Measurements from ENCODE around the gene RHOXF2. TPM values are rescaled to one million over a fixed set of nuclear protein-coding genes. Genes with fewer than 3 reads are reported as not detected.
"Not testable (repeated sequence)": the region's sequence is repeated elsewhere in the genome, so short reads cannot be mapped to it uniquely, and the experiment has no call there.

RHOXF2 gene, protein sequence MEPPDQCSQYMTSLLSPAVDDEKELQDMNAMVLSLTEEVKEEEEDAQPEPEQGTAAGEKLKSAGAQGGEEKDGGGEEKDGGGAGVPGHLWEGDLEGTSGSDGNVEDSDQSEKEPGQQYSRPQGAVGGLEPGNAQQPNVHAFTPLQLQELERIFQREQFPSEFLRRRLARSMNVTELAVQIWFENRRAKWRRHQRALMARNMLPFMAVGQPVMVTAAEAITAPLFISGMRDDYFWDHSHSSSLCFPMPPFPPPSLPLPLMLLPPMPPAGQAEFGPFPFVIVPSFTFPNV
- not detected for polyA plus RNA-seq (2012; ENCODE audit: missing spikeins)

DNA sequence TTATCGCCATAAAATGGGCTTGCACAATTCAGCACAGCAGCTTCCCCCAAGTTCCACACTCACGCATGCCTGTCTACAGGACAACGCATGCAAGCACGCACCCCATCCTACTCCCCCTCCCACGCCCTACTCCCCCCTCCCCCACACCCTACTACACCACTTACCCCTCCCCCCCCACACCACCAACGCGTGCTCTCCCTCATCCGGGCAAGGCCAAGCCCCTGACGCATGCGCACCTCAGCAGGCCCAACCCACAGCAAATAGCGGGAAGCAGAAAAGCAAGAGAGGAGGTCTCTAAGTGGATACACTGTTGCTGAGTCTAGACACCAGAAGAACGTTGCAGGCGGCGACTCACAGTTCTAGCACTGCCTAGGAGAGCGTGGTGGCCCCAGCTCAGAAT, at the start of gene RHOXF2:
Gene RHOXF2, plus strand, starts transcription at position 301 of the 400 bp plus-strand sequence. CDS start 138 bp downstream, outside the sequence.
- not testable (repeated sequence) for FAIRE-seq; DNase-seq (ENCODE audit: insufficient read length)

DNA sequence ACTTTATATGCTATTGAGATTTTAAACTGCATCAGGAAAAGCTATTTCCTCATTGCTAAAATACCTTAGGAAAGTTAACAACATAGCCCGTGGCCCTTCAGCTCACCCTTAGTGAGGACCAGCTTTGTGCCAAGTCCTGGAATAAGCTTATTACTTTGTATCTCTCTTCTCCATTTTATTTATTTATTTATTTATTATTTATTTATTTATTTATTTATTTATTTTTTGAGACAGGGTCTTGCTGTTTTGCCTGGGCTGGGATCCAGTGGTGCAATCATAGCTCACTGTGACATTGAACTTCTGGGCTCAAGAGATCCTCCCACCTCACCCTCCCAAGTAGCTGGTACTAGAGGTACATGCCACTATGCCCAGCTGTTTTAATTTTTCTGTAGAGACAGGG, 49.0 kb upstream of the RHOXF2 start:
- DNase-seq (ENCODE audit: insufficient read length) = no peak
- no peak for FAIRE-seq
- no peak for TF ChIP-seq POLR2A (IDR thresholded peaks at IDR 0.05; ENCODE audit: low read depth, low read length)
- no peak for TF ChIP-seq POLR2AphosphoS5 (IDR thresholded peaks at IDR 0.05; ENCODE audit: low read depth, low read length)
- no peak for TF ChIP-seq TAF1 (IDR thresholded peaks at IDR 0.05; ENCODE audit: borderline replicate concordance, low read depth, low read length)

DNA sequence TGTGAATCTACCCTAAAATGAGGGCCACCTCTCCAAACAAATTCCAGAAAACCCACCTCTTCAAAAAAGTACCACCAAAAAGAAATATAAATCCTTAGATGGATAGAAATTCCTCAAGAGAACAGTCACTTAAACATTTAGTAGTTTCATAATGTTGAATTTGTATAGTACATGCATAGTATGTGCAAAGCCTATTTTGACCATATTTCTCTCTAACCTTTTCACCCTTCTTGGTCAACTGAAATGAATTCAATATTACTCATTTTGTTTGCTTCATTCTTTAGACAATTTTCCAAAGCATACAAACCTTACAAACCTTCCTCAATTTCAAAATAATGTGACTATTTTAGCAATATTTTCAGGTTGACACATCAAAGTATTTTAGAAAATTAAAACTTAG, 46.8 kb upstream of the RHOXF2 start:
- TF ChIP-seq TAF1 (IDR thresholded peaks at IDR 0.05; ENCODE audit: borderline replicate concordance, low read depth, low read length) (no peak), POLR2AphosphoS5 (IDR thresholded peaks at IDR 0.05; ENCODE audit: low read depth, low read length) (no peak), POLR2A (IDR thresholded peaks at IDR 0.05; ENCODE audit: low read depth, low read length) (no peak)
- FAIRE-seq (no peak), DNase-seq (ENCODE audit: insufficient read length) (no peak)

GRCh38 chrX:120115438-120115963, 42.9 kb upstream of the RHOXF2 start, which contains the start of gene RHOXF1:
RHOXF1 (minus strand) TSS chrX:120115913; CDS start chrX:120115862, 51 bp downstream.
- no peak for TF ChIP-seq POLR2AphosphoS5 (IDR thresholded peaks at IDR 0.05; ENCODE audit: low read depth, low read length)
- TF ChIP-seq TAF1 (IDR thresholded peaks at IDR 0.05; ENCODE audit: borderline replicate concordance, low read depth, low read length) = no peak
- no peak for TF ChIP-seq POLR2A (IDR thresholded peaks at IDR 0.05; ENCODE audit: low read depth, low read length)
- no peak for DNase-seq (ENCODE audit: insufficient read length)
- FAIRE-seq = no peak

DNA sequence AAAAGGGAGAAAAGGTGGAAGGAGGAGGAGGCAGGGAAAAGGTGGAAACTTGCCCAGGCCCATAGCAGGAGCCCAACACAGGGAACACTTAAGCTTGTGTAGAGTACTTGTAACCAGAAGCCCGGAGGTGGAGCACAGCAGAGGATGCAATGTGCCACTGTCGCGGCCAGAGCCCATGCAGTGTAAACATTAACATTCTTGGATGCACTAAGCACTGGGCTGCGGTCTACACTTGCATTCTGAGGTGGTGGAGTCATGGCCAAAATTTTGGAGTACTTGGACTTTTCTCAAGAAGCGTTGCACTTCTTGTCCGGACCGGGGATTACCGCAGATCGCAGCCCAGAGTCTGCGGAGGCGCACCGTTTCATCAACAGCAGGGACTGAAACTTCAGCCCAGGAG, 38.2 kb upstream of the RHOXF2 start:
- TF ChIP-seq TAF1 (IDR thresholded peaks at IDR 0.05; ENCODE audit: borderline replicate concordance, low read depth, low read length) = no peak
- no peak for DNase-seq (ENCODE audit: insufficient read length)
- FAIRE-seq = no peak

DNA sequence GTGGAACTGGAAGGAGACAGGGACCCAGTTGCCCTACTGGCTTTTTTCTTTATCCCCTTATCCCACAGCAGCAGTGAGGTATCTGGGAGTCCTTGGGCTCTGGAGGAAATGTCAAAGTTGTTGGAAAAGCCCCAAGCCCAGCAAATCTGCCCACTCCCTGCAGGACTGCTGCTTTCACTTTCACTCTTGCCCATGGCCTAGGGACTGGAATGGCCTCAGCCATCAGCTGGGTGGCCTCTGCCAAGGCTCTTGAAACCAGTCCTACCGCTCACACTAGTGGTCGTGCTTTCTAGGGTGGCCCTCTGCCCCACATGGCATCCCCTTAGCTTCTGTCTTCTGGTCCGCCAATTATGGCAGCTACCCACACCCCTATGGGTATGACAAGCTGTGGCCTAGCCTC, 33.0 kb upstream of the RHOXF2 start:
- no peak for DNase-seq (ENCODE audit: insufficient read length)
- TF ChIP-seq TAF1 (IDR thresholded peaks at IDR 0.05; ENCODE audit: borderline replicate concordance, low read depth, low read length) (no peak), POLR2A (IDR thresholded peaks at IDR 0.05; ENCODE audit: low read depth, low read length) (no peak), POLR2AphosphoS5 (IDR thresholded peaks at IDR 0.05; ENCODE audit: low read depth, low read length) (no peak)
- FAIRE-seq = peak; percentile 65

GRCh38 chrX:120128306-120128846, 30.0 kb upstream of the RHOXF2 start:
- FAIRE-seq; DNase-seq (ENCODE audit: insufficient read length): not testable (repeated sequence)

- no peak for FAIRE-seq
- DNase-seq (ENCODE audit: insufficient read length) = no peak
- no peak for TF ChIP-seq POLR2A (IDR thresholded peaks at IDR 0.05; ENCODE audit: low read depth, low read length)
- TF ChIP-seq POLR2AphosphoS5 (IDR thresholded peaks at IDR 0.05; ENCODE audit: low read depth, low read length) = no peak
- no peak for TF ChIP-seq TAF1 (IDR thresholded peaks at IDR 0.05; ENCODE audit: borderline replicate concordance, low read depth, low read length)
Measured at GRCh38 chrX:120136128-120136527, 22.3 kb upstream of the RHOXF2 start.

- no peak for DNase-seq (ENCODE audit: insufficient read length)
- no peak for FAIRE-seq
- TF ChIP-seq POLR2A (IDR thresholded peaks at IDR 0.05; ENCODE audit: low read depth, low read length) = no peak
Measured at GRCh38 chrX:120136840-120137239, 21.6 kb upstream of the RHOXF2 start.

DNA sequence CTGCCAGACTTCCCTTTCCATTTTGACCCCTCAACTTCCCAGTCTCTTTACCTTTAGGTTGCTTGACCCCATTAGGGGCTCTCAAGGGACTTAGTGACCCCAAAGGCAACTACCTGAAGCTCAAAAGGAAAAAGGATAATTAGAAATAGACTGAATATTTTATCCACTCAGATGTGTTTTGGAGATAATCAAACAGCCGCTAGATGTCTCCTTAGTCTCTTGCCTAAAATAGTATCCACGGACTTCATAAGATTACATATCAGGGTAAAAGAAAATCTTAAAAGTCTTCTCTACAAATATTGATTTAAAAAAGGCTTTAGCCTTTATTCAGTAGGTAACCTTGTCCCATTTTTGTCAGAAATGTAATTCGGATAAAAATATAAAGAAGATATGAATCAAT, 21.0 kb upstream of the RHOXF2 start:
- TF ChIP-seq TAF1 (IDR thresholded peaks at IDR 0.05; ENCODE audit: borderline replicate concordance, low read depth, low read length) (no peak), POLR2A (IDR thresholded peaks at IDR 0.05; ENCODE audit: low read depth, low read length) (no peak), POLR2AphosphoS5 (IDR thresholded peaks at IDR 0.05; ENCODE audit: low read depth, low read length) (no peak)
- DNase-seq (ENCODE audit: insufficient read length) (no peak), FAIRE-seq (no peak)

- DNase-seq (ENCODE audit: insufficient read length) (no peak), FAIRE-seq (peak; percentile 67)
- TF ChIP-seq POLR2AphosphoS5 (IDR thresholded peaks at IDR 0.05; ENCODE audit: low read depth, low read length) (no peak), POLR2A (IDR thresholded peaks at IDR 0.05; ENCODE audit: low read depth, low read length) (no peak), TAF1 (IDR thresholded peaks at IDR 0.05; ENCODE audit: borderline replicate concordance, low read depth, low read length) (no peak)
Measured at GRCh38 chrX:120140293-120140981, 18.0 kb upstream of the RHOXF2 start.

DNA sequence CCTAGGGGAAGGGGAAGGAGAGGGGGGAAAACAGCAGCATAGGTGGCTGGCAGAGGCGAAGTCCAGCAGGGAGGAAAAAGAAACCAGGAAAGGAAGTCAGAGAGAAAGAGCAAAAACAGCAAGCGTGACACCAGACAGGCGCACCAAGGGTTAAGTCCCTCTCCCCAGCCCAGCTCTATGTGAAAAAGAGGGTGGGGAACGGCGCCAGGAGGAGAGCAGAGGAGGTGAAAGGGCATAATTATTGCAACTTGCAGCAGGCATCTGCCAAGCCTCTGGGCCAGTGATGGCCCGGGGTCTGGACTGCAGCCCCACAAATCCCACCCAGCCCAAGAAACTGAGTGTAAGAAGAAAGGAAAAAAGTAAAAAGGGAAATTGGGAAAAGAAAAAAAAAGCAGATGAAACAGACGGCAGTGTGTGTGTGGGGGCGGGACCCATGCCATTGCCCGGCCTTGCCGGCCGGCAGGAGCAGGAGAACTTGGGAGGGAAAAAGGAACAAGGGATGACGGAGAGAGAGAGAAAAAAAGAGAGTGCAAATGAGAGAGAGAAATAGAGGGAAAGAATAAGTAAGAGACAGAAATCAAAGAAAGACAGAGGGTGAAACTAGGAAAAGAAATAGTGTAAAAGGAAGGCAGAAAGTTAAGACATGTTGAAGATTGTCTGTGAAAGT, 14.1 kb upstream of the RHOXF2 start:
- TF ChIP-seq POLR2A (IDR thresholded peaks at IDR 0.05; ENCODE audit: low read depth, low read length) = no peak
- no peak for TF ChIP-seq POLR2AphosphoS5 (IDR thresholded peaks at IDR 0.05; ENCODE audit: low read depth, low read length)
- no peak for TF ChIP-seq TAF1 (IDR thresholded peaks at IDR 0.05; ENCODE audit: borderline replicate concordance, low read depth, low read length)
- DNase-seq (ENCODE audit: insufficient read length) = no peak
- FAIRE-seq = no peak
